H1 (cell line): ENCODE measurements around the gene DNASE1L1. TPM values are rescaled to one million over a fixed set of nuclear protein-coding genes. Genes with fewer than 3 reads are reported as not detected.

Experiments used
- CTCF ChIP-seq, 3 experiments: IDR thresholded peaks; 1 replicate in 2 of 3; 2 replicates in 1 of 3; pipeline versions ENCODE4 v1.5.1 to v1.6.1; 2011; ENCODE audit warnings: low read length in 3 of 3, mild to moderate bottlenecking in 3 of 3, inconsistent platforms in 2 of 3, low read depth in 1 of 3, moderate library complexity in 1 of 3; ENCODE audit not compliant: insufficient read depth in 1 of 3; ENCODE audit errors: control extremely low read depth in 1 of 3
- SAP30 ChIP-seq: fragments of 300-600 bp; sonication (generic); IDR thresholded peaks from 2 replicates; pipeline ENCODE4 v1.7.1; 2012; ENCODE audit warnings: low read length, moderate library complexity, mild to moderate bottlenecking, inconsistent platforms; ENCODE audit not compliant: insufficient read depth, insufficient replicate concordance
- polyA plus RNA-seq, 7 experiments: library from polyadenylated mRNA; depleted of rRNA in 3 of 7; stranded (reverse) in 5 of 7; unstranded in 2 of 7; fragments of >200 nt in 5 of 7; fragments of 200-250 nt in 2 of 7; gene quantifications; 1 replicate in 5 of 7; 2 replicates in 1 of 7; 4 replicates in 1 of 7; pipeline versions ENCODE4 v1.2.1 to v1.2.3, GENCODE V29; 2011 to 2013; ENCODE audit warnings: missing spikeins in 2 of 7, mixed read lengths in 2 of 7
- total RNA-seq: library from RNA; stranded (reverse); fragmentation: NEBNext Ultra II Directional; extraction: Animal tissue kit (Norgen Biotek cat#: 25700); gene quantifications from 2 replicates; pipeline ENCODE4 v1.2.1, GENCODE V29; 2021

The DNASE1L1 gene
- total and polyA plus RNA-seq, 2 of the 8 experiments (the other 6 are each of a cell fraction or from before 2014, with no cell fraction given) = 8.7 to 30.0 TPM

GRCh38 chrX:154457491-154458115 is 48.5 kb upstream of the DNASE1L1 start (continued):
- TF ChIP-seq CTCF (IDR thresholded peaks at IDR 0.05; ENCODE audit: control extremely low read depth in 1 of 3, insufficient read depth in 1 of 3, low read depth in 1 of 3, low read length in 3 of 3) (no peak), SAP30 (no peak)
- TF ChIP-seq, all 59 proteins: peak for 0
